GM21723 (cell line): ENCODE data around the gene MDH1.
"Not testable (repeated sequence)": the region's sequence is repeated elsewhere in the genome, so short reads cannot be mapped to it uniquely, and the experiment has no call there.

ENCODE experiments used
- ATAC-seq: cut with Tn5 transposase; IDR thresholded peaks from one replicate; pipeline ENCODE4 v1.9.1; 2021; ENCODE audit warnings: mild to moderate bottlenecking, moderate library complexity; ENCODE audit not compliant: unreplicated experiment

Gene MDH1

DNA sequence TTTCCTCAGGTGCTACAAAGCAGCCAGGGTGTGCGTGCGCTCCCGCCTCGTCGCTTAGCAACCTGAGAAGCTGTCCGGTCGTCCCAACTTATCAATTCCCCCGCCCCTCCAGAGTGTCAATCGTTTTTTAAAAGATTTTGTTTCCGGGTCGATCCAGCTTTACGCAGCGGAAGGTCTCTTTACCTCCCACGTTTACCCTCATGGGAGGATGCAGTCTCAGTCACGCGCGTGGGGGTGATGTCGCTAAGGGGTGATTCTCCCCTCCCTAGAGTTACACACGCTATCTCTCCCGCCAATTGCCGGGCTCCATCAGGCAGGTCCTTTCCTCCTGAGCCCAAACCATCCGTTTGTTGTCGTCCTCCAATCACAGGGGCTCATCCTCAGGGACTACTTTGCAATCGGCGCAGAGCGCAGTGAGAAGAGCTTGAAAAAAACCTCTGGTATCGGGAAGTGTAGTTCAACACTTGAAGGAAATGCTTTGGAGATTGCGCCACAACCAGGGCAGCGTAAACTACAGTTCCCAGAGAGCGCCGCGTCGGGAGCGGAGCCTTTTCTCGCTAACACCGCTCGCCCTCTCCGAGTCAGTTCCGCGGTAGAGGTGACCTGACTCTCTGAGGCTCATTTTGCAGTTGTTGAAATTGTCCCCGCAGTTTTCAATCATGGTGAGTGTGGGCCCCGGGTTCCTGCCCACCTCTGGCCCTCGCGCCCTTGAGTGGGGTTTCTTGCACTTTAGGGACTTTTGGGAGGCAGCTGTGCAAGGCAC lies at the start of gene MDH1, which contains the start of gene WDPCP:
TSS of gene MDH1 (plus strand) at position 579 of the 763 bp plus-strand sequence. CDS start at position 660, 81 bp downstream.
TSS of gene WDPCP (minus strand) at position 93 of the 763 bp plus-strand sequence. CDS start 206 bp downstream, outside the sequence.
- peak; percentile 91 for ATAC-seq

GRCh38 chr2:63539416-63540162 lies 49.2 kb upstream of the MDH1 start:
- ATAC-seq, result no peak

GRCh38 chr2:63544017-63544627 lies 44.6 kb upstream of the MDH1 start:
- ATAC-seq, result no peak

DNA sequence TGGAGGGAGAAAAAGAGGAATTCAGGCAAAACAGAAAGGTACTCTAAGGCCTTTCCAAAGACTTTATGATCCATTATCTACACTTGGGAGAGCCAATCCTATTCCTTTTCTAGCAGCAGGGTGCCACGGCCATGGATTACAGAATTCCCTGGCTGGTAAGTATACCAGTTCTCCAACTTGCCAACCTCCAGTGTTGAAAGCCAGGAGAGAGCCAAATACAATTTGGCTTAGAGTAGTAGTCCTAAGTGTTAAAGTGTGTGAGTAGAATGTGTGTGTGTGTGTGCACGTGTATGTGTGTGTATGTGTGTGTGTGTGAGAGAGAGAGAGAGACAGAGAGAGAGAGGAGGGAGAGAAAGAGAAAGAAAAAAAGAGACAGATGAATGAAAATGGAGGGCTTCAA lies 43.7 kb upstream of the MDH1 start:
- ATAC-seq, result no peak

DNA sequence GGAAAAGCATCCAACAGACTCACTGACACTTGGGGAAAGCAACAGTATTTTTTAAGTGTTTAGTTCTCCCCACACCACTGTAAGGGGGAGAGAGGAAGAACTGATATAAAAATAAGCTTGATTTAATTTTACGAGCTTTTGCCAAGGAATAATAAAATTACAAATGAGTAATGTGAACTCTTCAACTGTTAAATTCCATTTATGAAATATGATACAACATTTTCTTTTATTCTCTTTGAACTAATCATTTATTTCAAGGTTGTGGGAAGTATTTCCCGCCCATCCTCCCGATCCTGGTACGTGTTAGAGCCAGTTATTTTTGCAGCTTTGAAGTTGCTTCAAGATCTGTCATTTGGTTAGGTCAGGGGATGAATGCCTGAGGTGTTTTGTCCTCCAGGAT lies 35.7 kb upstream of the MDH1 start:
- no peak for ATAC-seq

- ATAC-seq, result no peak
These were observed 33.5 kb upstream of the MDH1 start for GRCh38 chr2:63555299-63555698.

GRCh38 chr2:63555931-63556330 lies 32.8 kb upstream of the MDH1 start:
- ATAC-seq, result no peak

DNA sequence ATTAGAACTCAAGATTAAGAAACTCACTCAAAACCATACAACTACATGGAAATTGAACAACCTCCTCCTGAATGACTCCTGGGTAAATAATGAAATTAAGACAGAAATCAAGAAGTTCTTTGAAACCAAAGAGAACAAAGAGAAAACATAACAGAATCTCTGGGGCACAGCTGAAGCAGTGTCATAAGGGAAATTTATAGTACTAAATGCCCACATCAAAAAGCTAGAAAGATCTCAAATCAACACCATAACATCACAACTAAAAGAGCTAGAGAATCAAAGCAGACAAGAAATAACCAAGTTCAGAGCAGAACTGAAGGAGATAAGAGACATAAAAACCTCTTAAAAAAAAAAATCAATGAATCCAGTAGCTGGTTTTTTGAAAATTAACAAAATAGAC lies 30.9 kb upstream of the MDH1 start:
- not testable (repeated sequence) for ATAC-seq

DNA sequence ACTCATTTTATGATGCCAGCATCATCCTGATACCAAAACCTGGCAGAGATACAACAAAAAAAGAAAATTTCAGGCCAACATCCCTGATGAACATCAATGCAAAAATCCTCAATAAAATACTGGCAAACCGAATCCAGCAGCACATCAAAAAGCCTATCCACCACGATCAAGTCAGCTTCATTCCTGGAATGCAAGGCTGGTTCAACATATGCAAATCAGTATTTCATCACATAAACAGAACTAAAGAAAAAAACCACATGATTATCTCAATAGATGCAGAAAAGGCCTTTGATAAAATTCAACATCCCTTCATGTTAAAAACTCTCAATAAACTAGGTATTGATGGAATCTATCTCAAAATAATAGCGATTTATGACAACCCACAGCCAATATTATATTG lies 29.8 kb upstream of the MDH1 start:
- not testable (repeated sequence) for ATAC-seq

DNA sequence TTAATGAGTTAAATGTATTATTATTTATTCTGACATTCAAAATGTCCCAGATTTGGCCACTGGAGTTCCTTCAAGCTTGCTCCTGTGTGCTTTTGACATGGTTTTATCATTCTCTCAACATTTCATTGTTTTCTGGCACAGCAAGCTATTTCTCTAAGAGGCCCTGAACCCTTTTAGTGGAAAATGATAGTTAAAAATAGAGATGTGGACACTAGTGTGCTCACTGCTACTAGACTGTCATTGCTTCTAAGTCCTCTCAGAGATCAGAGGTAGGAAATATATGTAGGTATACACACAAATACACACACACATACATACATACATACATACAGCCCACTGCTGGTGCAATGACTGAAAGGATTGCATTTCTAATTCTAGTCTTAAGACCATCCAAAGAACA lies 26.0 kb upstream of the MDH1 start:
- ATAC-seq, result no peak

- no peak for ATAC-seq
These were observed 19.0 kb upstream of the MDH1 start for GRCh38 chr2:63569740-63570139.

- ATAC-seq, result no peak
These were observed 17.5 kb upstream of the MDH1 start for GRCh38 chr2:63571291-63571690.

DNA sequence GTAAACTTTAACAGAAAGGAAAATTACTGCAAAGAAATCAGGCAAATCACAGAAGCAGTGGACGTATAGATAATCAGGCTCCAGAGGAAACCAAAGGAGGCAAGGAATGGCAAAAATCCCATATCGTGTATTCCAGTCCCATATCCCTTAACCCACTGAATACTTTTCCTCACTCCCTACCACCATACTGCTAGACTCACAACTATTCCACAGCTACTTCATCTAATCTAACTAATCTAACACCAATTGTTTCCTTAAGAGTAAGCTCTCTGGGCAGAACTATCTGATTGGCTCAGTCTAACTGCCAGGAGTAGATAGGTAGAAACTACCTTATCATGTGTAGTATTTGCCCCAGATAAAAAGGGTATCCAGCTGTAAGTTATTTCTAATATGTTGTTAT lies 16.8 kb upstream of the MDH1 start:
- ATAC-seq, result no peak

- ATAC-seq, result not testable (repeated sequence)
These were observed 15.7 kb upstream of the MDH1 start for GRCh38 chr2:63573026-63573425.

- not testable (repeated sequence) for ATAC-seq
These were observed 14.9 kb upstream of the MDH1 start for GRCh38 chr2:63573726-63574345.

DNA sequence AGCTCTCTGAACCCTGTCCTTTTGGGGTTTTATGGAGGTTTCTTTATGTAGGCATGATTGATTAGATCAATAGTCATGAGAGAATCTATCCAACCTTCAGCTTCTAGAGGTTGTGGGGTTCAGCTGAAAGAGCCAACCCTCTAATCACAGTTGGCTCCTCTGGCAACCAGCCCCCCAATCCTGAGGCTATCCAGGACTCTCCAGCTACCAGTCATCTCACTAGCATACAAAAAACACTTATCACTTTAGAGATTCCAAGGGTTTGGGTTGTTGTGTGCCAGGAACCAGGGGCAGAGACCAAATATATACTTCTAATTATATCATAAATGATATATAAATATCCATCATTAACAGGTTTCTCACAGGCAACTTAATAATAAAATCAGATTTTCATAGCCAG lies 12.2 kb upstream of the MDH1 start:
- no peak for ATAC-seq

GRCh38 chr2:63578767-63579166 lies 10.0 kb upstream of the MDH1 start:
- ATAC-seq, result no peak

DNA sequence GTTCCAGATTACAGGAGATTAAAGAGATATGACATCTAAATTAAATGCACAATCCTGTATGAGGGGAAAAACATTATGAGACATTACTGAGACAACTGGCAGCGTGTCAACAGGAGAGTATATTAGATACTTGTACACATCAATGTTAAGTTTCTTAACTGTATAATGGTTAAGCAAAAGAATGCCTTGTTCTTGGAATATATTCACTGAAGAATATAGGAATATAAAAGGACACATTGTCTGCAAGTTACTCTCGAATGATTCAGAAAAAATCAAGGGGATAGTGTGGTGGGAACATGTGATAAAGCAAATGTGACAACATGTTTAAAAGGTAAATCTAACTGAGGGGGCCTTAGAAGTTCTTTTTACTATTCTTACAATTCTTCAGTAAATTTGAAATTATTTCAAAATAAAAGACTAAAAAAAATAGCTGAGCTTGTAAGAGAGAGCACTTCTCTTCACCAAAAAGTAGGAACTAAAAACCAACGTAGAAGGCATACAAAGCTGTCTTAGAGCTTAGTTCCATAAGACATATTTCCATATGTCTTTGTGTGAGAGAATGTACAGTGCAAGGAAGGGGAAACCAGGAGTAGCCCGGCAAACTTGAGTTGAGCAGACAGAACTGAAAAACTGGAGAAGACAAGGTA lies 8.0 kb upstream of the MDH1 start:
- no peak for ATAC-seq

DNA sequence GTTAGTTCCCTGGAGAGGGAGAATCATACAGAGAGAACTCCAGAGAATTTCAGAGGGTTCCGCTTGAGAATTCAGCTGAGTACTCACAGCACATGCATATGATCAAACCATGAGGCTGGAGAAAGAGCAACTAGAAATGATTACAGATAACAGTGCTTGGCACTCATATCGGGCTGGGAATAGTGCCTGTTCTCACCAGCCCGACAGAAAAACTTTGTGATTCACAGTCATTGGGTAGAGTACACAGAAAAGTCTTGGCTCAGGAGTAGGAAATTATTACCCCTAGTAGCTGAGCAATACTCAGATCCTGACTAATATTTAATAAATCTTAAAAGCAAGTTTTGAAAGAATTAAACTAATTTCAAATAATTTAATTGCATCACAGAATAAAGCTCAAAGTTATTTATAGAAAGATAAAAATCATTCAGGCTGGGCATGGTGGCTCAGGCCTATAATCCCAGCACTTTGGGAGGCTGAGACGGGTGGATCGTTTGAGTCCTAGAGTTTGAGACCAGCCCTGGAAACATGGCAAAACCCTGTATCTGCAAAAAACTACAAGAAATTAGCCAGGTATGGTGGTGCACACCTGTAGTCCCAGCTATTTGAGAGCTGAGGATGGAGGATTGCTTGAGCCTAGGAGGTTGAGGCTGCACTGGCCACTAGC lies 7.3 kb upstream of the MDH1 start:
- no peak for ATAC-seq

DNA sequence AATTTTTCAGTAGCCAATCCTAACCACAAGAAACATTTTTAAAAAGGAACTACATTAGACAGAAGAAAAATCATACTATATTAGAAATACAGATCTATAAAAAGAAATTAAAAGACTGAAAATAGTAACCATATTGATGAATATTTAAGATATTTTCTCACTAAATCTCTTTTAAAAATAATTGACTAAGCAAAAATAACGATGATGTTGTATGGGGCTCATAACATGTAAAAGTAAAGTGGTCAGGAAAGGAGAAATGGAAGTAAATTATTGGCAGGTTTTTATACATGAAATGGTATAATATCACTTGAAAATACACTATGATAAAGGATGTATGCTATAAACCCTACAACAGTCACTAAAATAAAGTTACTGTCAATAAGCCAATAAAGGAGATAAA lies 5.9 kb upstream of the MDH1 start:
- no peak for ATAC-seq
